ENCODE results near the gene PHEX.

DNA sequence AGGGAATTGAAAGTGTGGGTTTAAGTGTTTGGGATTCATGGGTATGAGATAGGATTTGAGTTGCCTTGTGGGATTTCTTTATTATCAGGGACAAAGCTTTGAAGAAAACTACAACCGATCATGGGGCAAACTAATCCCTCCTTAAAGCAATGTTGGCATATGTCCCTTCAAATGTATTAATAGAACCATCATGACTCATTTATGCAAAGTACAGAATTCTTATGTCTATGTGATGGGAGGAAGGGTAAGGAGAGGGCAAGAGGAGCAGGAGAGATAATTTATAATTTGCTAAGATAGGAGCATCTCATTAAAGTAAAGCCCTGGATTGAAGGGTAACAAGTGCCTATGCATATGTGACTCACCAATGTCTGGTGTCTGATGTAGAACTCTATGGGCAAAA lies 94.2 kb downstream of the PHEX start:
- TF ChIP-seq, protein P1, sequence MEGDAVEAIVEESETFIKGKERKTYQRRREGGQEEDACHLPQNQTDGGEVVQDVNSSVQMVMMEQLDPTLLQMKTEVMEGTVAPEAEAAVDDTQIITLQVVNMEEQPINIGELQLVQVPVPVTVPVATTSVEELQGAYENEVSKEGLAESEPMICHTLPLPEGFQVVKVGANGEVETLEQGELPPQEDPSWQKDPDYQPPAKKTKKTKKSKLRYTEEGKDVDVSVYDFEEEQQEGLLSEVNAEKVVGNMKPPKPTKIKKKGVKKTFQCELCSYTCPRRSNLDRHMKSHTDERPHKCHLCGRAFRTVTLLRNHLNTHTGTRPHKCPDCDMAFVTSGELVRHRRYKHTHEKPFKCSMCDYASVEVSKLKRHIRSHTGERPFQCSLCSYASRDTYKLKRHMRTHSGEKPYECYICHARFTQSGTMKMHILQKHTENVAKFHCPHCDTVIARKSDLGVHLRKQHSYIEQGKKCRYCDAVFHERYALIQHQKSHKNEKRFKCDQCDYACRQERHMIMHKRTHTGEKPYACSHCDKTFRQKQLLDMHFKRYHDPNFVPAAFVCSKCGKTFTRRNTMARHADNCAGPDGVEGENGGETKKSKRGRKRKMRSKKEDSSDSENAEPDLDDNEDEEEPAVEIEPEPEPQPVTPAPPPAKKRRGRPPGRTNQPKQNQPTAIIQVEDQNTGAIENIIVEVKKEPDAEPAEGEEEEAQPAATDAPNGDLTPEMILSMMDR (IDR thresholded peaks at IDR 0.05) = no peak
- TF ChIP-seq POLR2AphosphoS5 (IDR thresholded peaks at IDR 0.05; ENCODE audit: insufficient read depth in 1 of 2, low read depth in 1 of 2) = no peak
